Loucy (cell line): ENCODE measurements around the gene PPP1R3D.

Source experiments
- EZH2phosphoT487 ChIP-seq: fragments of 200-600 bp; IDR thresholded peaks from 2 replicates; pipeline ENCODE4 v1.6.1; 2018; ENCODE audit warnings: antibody characterized with exemption, mild to moderate bottlenecking, moderate library complexity, borderline replicate concordance
- TF ChIP-seq, protein P1 (sequence below): fragments of 200-600 bp; sonication (generic); conservative IDR thresholded peaks from 2 replicates; pipeline ENCODE4 v1.5.1; 2014; ENCODE audit warnings: mild to moderate bottlenecking, antibody characterized with exemption, low read length

DNA sequence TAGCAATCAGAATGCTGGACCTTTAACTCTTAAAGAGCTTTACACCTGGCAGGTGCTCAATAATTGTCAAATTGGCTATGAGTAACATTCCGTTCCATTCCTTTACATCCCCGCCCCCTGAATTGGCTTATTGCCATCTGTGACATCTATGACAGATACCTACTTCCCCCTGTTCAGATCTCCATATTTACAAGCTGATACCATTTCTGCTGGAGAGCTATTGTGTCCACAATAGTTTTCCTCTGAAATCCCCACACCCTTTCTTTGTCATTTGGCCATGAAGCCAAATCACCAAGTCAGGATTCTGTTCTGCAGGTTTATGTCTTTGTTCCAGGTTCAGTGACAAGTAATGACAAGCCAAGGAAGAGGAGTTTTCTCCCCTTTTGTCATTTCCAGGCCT lies 21.3 kb upstream of the PPP1R3D start:
- no peak for TF ChIP-seq EZH2phosphoT487
- TF ChIP-seq, protein P1, sequence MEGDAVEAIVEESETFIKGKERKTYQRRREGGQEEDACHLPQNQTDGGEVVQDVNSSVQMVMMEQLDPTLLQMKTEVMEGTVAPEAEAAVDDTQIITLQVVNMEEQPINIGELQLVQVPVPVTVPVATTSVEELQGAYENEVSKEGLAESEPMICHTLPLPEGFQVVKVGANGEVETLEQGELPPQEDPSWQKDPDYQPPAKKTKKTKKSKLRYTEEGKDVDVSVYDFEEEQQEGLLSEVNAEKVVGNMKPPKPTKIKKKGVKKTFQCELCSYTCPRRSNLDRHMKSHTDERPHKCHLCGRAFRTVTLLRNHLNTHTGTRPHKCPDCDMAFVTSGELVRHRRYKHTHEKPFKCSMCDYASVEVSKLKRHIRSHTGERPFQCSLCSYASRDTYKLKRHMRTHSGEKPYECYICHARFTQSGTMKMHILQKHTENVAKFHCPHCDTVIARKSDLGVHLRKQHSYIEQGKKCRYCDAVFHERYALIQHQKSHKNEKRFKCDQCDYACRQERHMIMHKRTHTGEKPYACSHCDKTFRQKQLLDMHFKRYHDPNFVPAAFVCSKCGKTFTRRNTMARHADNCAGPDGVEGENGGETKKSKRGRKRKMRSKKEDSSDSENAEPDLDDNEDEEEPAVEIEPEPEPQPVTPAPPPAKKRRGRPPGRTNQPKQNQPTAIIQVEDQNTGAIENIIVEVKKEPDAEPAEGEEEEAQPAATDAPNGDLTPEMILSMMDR, result no peak
